NCI-H510A (cell line): ENCODE data around the gene RNMT.
"Not testable (repeated sequence)": the region's sequence is repeated elsewhere in the genome, so short reads cannot be mapped to it uniquely, and the experiment has no call there.

ENCODE experiments used
- DNase-seq: peaks from one replicate; lab custom pipeline; 2025; lab: John Stamatoyannopoulos, UW

RNMT gene

DNA sequence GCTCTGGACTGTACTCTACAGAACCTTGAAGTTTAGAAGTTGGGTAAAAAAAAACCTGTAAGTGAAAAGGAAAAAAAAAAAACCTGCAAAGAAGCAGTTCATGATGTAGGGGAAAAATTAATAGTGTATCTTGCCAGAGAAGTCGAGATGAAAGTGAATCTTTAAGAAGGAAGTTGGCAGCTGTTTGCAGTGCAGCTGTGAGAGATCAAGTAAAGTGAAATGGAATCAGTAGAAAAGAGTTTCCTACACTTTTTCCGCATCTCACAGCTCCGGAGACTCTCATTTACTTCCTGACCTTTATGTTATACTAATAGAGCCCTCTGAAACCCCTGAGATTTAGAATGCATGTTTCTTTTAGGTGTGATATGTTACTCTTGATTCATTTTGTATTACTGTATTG, 19.2 kb downstream of the RNMT start:
- DNase-seq = no peak

- no peak for DNase-seq
These were observed 20.2 kb downstream of the RNMT start for GRCh38 chr18:13746633-13747032.

- DNase-seq = not testable (repeated sequence)
These were observed 25.1 kb downstream of the RNMT start for GRCh38 chr18:13751599-13751998.

- DNase-seq = no peak
These were observed 29.8 kb downstream of the RNMT start for GRCh38 chr18:13756261-13756660.

- DNase-seq = no peak
These were observed 30.2 kb downstream of the RNMT start for GRCh38 chr18:13756671-13757070.

DNA sequence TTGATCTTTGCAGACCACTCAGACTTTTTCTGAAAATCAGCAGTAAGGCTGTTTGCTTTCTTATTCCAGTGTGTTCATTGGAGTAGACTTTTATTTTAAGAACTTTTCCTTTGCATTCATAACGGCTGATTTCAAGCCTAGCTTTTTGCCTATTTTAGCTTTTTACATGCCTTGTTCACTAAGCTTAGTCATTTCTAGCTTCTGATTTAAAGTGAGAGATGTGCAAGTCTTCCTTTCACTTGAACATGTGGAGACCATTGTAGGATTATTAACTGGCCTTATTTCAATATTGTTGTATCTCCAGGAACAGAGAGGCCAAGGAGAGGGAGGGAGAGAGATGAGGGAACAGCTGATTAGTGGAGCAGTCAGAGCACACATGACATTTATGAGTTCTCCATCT, 32.1 kb downstream of the RNMT start:
- no peak for DNase-seq

DNA sequence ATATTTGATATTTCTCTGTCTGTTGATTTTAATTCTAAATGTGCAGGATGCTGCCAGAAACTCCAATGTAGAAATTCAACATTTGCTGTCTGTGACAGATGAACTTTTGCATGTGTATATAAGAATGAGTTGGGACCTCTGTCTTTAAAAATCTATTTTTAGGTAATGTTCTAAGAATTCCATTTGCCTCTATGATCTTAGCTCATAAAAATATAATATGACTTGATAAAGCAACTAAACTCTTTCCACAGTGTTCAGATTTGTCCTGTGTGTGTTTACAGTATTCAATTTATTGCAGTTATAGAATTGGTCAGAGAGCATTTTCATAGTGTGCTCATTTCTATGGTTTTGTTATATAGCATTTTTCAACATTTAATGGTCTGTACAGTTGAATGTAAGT, 33.6 kb downstream of the RNMT start:
- DNase-seq = no peak

- DNase-seq = no peak
These were observed 36.4 kb downstream of the RNMT start for GRCh38 chr18:13762690-13763439.

DNA sequence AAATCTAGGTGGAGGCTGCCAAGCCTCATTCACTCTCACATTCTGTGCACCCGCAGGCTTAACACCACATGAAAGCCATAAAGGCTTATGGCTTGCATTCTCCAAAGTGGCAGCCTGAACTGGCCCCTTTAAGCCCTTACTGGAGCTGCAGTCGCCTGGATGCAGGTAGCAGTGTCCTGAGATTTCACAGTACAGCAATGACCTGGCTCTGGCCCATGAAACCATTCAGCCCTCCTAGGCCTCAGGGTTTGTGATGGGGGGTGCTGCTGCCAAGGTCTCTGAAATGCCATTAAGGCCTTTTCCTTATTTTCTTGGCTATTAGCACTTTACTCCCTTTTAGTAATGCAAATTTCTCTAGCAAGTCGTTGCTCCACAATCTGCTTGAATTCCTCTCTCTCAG, 48.6 kb downstream of the RNMT start:
- no peak for DNase-seq

- no peak for DNase-seq
These were observed 64.7 kb downstream of the RNMT start for GRCh38 chr18:13791181-13791580.

DNA sequence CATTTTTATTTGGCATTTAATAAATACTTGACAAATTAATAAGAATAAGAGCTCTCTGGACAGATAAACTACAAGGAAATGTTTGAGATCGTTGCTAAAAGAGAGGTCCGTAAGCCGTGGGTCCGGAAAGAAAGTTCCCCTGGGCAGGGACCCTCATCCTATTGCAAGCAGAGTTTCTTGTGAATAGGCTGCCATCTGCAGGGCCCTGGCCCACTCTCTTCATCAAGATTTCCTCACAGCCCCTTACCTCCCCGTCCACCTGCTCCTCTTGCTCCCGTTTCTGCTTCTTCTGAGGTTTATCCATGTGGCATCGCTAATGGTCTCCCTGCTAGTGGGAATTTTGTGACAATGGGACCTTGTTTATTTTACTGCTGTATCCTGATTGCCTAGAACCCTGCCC, 67.3 kb downstream of the RNMT start:
- no peak for DNase-seq

GRCh38 chr18:13796515-13796914, 70.0 kb downstream of the RNMT start:
- DNase-seq = no peak

DNA sequence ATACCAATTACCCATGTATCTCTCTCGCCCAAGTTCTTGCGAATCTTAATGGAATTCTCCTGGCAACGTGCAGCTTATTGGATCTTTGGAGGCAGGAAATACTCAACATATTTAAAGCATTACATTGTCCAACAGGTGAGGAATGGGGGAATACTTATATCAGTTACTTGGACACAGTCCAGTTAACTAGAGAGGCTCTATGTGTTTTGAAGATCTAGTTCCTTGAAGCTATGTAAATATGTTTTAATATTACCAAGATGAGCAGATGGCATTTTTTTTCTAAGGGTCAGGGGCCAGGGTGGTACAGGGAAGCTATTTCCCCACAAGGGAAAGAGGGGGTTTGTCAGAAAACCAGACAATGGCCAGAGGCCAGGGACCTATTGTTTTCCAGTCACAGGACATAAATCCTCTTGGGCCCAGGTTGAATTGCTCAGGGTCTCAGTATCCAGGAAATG, 70.7 kb downstream of the RNMT start:
- no peak for DNase-seq

DNA sequence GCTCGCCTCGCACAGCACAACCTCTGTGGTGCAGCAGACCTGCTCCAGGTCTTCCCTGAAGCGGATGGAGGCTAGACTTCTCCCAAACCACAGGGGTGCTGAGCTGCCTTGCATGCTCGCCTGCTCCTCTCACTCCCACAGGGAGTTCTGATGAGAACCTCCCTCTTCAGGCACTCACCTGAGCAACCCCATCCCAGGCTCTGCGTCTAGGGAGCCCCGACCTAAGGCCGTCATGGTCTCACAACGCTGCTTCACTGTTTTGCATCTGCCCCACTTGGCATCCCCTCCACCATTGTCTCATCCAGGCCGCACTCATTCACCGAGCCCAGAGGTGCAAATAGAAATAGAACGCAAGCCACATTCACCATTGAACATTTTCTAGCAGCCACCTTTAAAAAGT, 72.9 kb downstream of the RNMT start:
- DNase-seq = no peak

GRCh38 chr18:13800505-13801259, 74.2 kb downstream of the RNMT start:
- peak; percentile 62 for DNase-seq

DNA sequence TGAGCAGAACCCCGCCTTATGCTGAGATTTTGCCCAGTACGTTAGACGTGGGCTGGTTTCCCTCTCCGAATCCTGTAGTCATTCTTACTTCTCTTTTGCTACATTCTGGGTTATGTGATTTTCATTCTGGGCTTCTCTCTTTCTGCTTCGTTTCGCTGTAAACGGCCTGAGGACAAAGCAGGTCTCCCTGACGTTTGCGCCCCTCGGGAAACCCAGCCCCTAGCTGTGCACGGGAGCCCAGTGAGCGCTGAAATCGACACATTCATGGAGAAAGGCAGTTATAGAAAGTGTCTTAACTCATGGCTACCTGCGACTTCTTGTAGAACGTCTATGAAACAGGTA, 74.8 kb downstream of the RNMT start:
- DNase-seq = no peak

DNA sequence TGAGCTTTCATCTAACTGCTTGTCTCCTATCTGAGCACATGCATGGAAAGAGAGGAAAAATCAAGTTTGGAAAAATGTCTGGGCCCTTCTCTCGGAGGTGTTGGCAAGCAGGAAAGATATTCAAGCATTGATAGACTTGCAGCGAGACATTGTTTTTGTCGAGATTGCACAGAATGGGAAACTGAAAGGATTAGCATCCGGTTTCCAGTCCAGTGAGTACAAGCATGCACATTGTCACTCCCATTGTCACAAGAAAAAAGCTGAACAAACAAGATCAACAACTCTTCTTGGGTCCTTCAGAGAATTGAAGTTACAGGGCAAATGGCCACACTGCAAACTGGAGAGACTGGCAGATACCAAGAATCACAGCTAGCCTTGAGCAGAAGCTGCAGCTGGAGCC, 77.8 kb downstream of the RNMT start:
- no peak for DNase-seq

DNA sequence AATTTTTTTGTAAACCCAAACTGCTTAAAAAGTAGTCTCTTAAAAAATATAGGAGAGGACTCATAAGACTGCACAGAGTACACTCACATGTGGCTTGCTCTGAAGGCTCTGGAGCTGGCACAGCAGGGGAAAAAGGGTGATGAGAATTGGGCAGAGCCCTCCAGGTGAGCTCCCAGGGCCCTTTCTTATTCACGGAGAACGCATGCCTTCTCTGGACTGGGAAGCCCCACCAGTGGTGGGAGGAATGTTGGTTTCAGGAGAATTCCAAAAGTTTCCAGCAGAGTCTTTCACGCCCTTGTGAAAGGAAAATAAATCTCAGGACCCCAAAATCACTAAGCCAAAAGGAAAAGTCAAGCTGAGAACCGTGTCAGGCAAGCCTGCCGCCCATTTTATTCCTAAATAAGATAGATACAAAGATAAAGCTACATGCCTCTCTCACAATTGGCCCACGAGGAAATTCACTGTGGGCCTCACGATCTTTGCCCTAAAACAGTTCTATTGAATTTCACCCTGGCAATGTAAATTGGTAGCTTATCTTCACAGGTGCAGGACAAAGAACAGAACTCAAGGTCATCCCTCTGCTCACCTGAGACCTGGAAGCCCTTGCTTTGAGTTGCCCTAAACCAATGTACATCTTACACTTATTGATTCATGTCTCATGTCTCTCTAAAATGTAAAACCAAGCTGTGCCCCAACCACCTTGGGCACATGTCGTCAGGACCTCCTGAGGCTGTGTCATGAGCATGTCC, 82.0 kb downstream of the RNMT start:
- DNase-seq = no peak

DNA sequence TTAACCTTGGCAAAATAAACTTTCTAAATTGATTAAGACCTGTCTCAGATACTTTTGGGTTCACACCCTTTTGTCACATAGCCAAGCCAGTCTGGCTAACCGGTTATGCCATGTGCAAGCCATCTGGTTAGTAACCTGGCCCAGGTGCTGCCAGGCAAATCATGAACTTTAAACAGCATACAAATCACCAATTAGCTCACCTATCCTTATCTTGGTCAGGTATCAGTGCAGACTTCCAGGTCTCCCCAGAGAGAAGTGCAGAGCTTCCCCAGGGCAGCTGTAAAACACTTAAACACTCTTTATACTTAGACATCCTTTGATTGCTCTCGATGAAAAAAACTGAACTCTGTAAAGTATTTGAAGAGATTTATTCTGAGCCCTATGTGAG, 82.6 kb downstream of the RNMT start:
- no peak for DNase-seq

DNA sequence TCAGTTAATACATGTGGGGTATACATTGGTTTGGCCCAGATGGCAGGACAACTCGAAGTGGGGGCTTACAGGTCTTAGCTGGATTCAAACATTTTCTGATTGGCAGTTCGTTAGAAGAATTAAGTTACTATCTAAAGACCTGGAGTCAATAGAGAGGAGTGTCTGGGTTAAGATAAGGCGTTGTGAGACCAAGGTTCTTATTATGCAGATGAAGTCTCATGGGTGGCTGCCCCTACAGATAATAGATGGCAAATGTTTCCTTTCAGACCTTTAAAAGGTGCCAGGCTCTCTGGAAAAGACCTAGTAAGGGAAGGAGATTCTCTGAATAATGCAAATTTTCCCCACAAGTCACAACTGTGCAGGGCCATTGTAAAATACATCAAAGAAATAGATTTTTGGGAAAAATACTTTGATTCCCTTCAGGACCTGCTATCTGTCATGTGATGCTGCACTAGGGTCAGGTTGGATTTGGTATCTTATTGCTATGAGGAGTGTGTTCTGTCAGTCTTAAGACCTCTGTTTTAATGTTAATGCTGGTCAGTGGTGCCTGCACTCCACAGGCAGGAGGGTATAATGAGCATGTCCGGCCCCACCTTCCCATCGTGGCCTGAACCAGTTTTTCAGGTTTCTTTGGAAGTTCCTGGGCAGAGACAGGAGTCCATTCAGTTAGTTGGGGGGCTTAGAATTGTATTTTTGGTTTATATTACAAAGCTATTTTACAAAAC, 83.2 kb downstream of the RNMT start:
- DNase-seq = no peak

GRCh38 chr18:13810950-13811485, 84.5 kb downstream of the RNMT start:
- no peak for DNase-seq

- DNase-seq = no peak
These were observed 85.5 kb downstream of the RNMT start for GRCh38 chr18:13811993-13812392.
